NCI-H187 treated with DMSO at 0.1 percent for 48 hours (cell line): Measurements from ENCODE around the gene USP24.

ENCODE experiments used
- DNase-seq: peaks from one replicate; lab custom pipeline; 2025; lab: John Stamatoyannopoulos, UW

USP24 gene

GRCh38 chr1:55215194-55216021 is at the start of gene USP24:
USP24 (minus strand) TSS chr1:55215364; CDS start chr1:55215113, 251 bp downstream.
- DNase-seq: no peak

GRCh38 chr1:55262822-55263221 is 47.7 kb upstream of the USP24 start:
- DNase-seq: no peak

- DNase-seq: no peak
Observed at GRCh38 chr1:55259911-55260609, 44.9 kb upstream of the USP24 start.

GRCh38 chr1:55257958-55258357 is 42.8 kb upstream of the USP24 start:
- DNase-seq: no peak

GRCh38 chr1:55255901-55256300 is 40.7 kb upstream of the USP24 start:
- no peak for DNase-seq

GRCh38 chr1:55252942-55253589 is 37.9 kb upstream of the USP24 start:
- DNase-seq: no peak

GRCh38 chr1:55250399-55251075 is 35.4 kb upstream of the USP24 start:
- DNase-seq: no peak

- DNase-seq: no peak
Observed at GRCh38 chr1:55249646-55250398, 34.7 kb upstream of the USP24 start.

- DNase-seq: no peak
Observed at GRCh38 chr1:55246896-55247295, 31.7 kb upstream of the USP24 start.

- DNase-seq: no peak
Observed at GRCh38 chr1:55246331-55246730, 31.2 kb upstream of the USP24 start.

GRCh38 chr1:55245781-55246180 is 30.6 kb upstream of the USP24 start:
- no peak for DNase-seq

- no peak for DNase-seq
Observed at GRCh38 chr1:55244476-55245099, 29.4 kb upstream of the USP24 start.

GRCh38 chr1:55243655-55244054 is 28.5 kb upstream of the USP24 start:
- DNase-seq: no peak

- DNase-seq: no peak
Observed at GRCh38 chr1:55239548-55239947, 24.4 kb upstream of the USP24 start.

- no peak for DNase-seq
Observed at GRCh38 chr1:55235722-55236121, 20.6 kb upstream of the USP24 start.

- DNase-seq: no peak
Observed at GRCh38 chr1:55234016-55234415, 18.9 kb upstream of the USP24 start.

GRCh38 chr1:55233145-55233777 is 18.1 kb upstream of the USP24 start:
- no peak for DNase-seq

GRCh38 chr1:55232448-55233144 is 17.4 kb upstream of the USP24 start:
- no peak for DNase-seq

GRCh38 chr1:55231745-55232144 is 16.6 kb upstream of the USP24 start:
- DNase-seq: no peak

GRCh38 chr1:55230659-55231058 is 15.5 kb upstream of the USP24 start:
- DNase-seq: no peak
